Activated CD8-positive, alpha-beta T cell treated with anti-CD3 and anti-CD28 coated beads for 36 hours (primary cell): ENCODE measurements around the gene DNAH6. TPM values are rescaled to one million over a fixed set of nuclear protein-coding genes. Genes with fewer than 3 reads are reported as not detected.

Experiments used
- ATAC-seq: fragments of 200-7000 bp; cut with Tn5 transposase; one replicate; pipeline ENCODE4 v1.10.0; 2021; ENCODE audit warnings: mild to moderate bottlenecking, moderate library complexity
- CTCF ChIA-PET: fragments of 350-600 bp; sonication (Branson Sonifier 250); formaldehyde crosslinking; loops from one replicate; lab custom pipeline; 2021; ENCODE audit warnings: antibody characterized with exemption; lab: Charles Lee
- POLR2A ChIA-PET: fragments of 350-600 bp; sonication (Branson Sonifier 250); formaldehyde crosslinking; loops from one replicate; lab custom pipeline; 2021; ENCODE audit warnings: antibody characterized with exemption; lab: Charles Lee
- DNase-seq: peaks from one replicate; pipeline ENCODE4 v3.0.0-alpha.2; 2020
- H3K27ac Mint-ChIP-seq: one replicate; pipeline ENCODE4 v1.8.0; 2021; ENCODE audit warnings: mild to moderate bottlenecking, mixed read lengths
- H3K27me3 Mint-ChIP-seq: one replicate; pipeline ENCODE4 v1.8.0; 2021; ENCODE audit warnings: mixed read lengths
- H3K36me3 Mint-ChIP-seq: one replicate; pipeline ENCODE4 v1.8.0; 2021; ENCODE audit warnings: low read depth, mixed read lengths
- H3K4me1 Mint-ChIP-seq: one replicate; pipeline ENCODE4 v1.8.0; 2021; ENCODE audit warnings: low read depth, mixed read lengths
- H3K4me3 Mint-ChIP-seq: one replicate; pipeline ENCODE4 v1.8.0; 2021; ENCODE audit warnings: mild to moderate bottlenecking, moderate library complexity, mixed read lengths
- H3K9me3 Mint-ChIP-seq: one replicate; pipeline ENCODE4 v1.8.0; 2021; ENCODE audit warnings: mixed read lengths
- CTCF ChIP-seq: fragments of 200-600 bp; IDR thresholded peaks from one replicate; pipeline ENCODE4 v1.8.0; 2022; ENCODE audit warnings: antibody characterized with exemption, mild to moderate bottlenecking
- intact Hi-C: fragments of 100-400 bp; cut with micrococcal nuclease; formaldehyde crosslinking; loops from one replicate; pipeline ENCODE4 v1.10.0; 2022
- total RNA-seq, 2 experiments: library from RNA; stranded (reverse); gene quantifications; one replicate each; pipeline ENCODE4 v1.2.3, GENCODE V29; 2021

DNAH6 gene
- total RNA-seq, 2 experiments from 2014 or later = 0.90 to 1.3 TPM

GRCh38 chr2:84713441-84713840 lies 197.1 kb downstream of the DNAH6 start:
- Mint-ChIP-seq H3K27ac (no peak overlapping the region), H3K4me3 (no peak overlapping the region), H3K9me3 (no peaks in the 10 kb centered on the region), H3K36me3 (no peaks in the 10 kb centered on the region), H3K27me3 (no peaks in the 10 kb centered on the region), H3K4me1 (peaks cover 16% of the 10 kb centered on the region)
- ATAC-seq (no peak), DNase-seq (no peak)
- intact Hi-C loops = no loop called here
- ChIA-PET POLR2A (no interaction called here), CTCF (no interaction called here)
- no peak for TF ChIP-seq CTCF

GRCh38 chr2:84716564-84716963 lies 200.3 kb downstream of the DNAH6 start:
- intact Hi-C loops = no loop called here
- Mint-ChIP-seq H3K27me3 (no peaks in the 10 kb centered on the region), H3K4me3 (no peak overlapping the region), H3K4me1 (peaks cover 18% of the 10 kb centered on the region), H3K9me3 (no peaks in the 10 kb centered on the region), H3K36me3 (no peaks in the 10 kb centered on the region), H3K27ac (no peak overlapping the region)
- TF ChIP-seq CTCF = no peak
- DNase-seq = no peak
- ChIA-PET CTCF (interaction anchor here (1.1 to 1.5 kb wide), 5 partner anchors 12 to 209 kb away, joined by 3 to 6 read pairs (median 3); no protein-coding TSS in a partner anchor), POLR2A (interaction anchor here (0.6 to 0.7 kb wide), 2 partner anchors 36 to 329 kb away, joined by 3 read pairs; no protein-coding TSS in a partner anchor)
- ATAC-seq = no peak

- H3K27ac Mint-ChIP-seq = no peak overlapping the region
- POLR2A ChIA-PET = no interaction called here
- no peak overlapping the region for H3K4me3 Mint-ChIP-seq
- CTCF ChIA-PET = interaction anchor here (1.1 to 1.5 kb wide), 4 partner anchors 11 to 209 kb away, joined by 3 to 6 read pairs (median 3); no protein-coding TSS in a partner anchor
- peaks cover 18% of the 10 kb centered on the region for H3K4me1 Mint-ChIP-seq
- TF ChIP-seq CTCF = no peak
- intact Hi-C loops = no loop called here
- H3K27me3 Mint-ChIP-seq = no peaks in the 10 kb centered on the region
- no peak for ATAC-seq
- no peaks in the 10 kb centered on the region for H3K36me3 Mint-ChIP-seq
- no peaks in the 10 kb centered on the region for H3K9me3 Mint-ChIP-seq
- no peak for DNase-seq
These were observed 201.0 kb downstream of the DNAH6 start for GRCh38 chr2:84717302-84717701.

- no peaks in the 10 kb centered on the region for H3K36me3 Mint-ChIP-seq
- DNase-seq (no peak), ATAC-seq (peak; percentile 73)
- peaks cover 31% of the 10 kb centered on the region for H3K4me1 Mint-ChIP-seq
- intact Hi-C loops = no loop called here
- H3K9me3 Mint-ChIP-seq = no peaks in the 10 kb centered on the region
- peak overlapping the region; percentile 48 for H3K4me3 Mint-ChIP-seq
- no peaks in the 10 kb centered on the region for H3K27me3 Mint-ChIP-seq
- POLR2A ChIA-PET = no interaction called here
- CTCF ChIA-PET = interaction anchor here (0.9 kb wide), 1 partner anchor 22 kb away, joined by 3 read pairs; no protein-coding TSS in a partner anchor
- TF ChIP-seq CTCF = no peak
- H3K27ac Mint-ChIP-seq = peak overlapping the region; percentile 64
These were observed 203.1 kb downstream of the DNAH6 start for GRCh38 chr2:84719434-84719833.

- ChIA-PET POLR2A (interaction anchor here (0.7 kb wide), 1 partner anchor 245 kb away, joined by 4 read pairs; no protein-coding TSS in a partner anchor), CTCF (no interaction called here)
- no peak overlapping the region for H3K27ac Mint-ChIP-seq
- no peaks in the 10 kb centered on the region for H3K36me3 Mint-ChIP-seq
- H3K9me3 Mint-ChIP-seq = peaks cover 3% of the 10 kb centered on the region
- H3K4me3 Mint-ChIP-seq = no peak overlapping the region
- no peak for ATAC-seq
- DNase-seq = no peak
- intact Hi-C loops = no loop called here
- TF ChIP-seq CTCF = no peak
- peaks cover 27% of the 10 kb centered on the region for H3K4me1 Mint-ChIP-seq
- no peaks in the 10 kb centered on the region for H3K27me3 Mint-ChIP-seq
These were observed 207.5 kb downstream of the DNAH6 start for GRCh38 chr2:84723831-84724230.
